CD4-positive, alpha-beta T cell treated with Interleukin-15 for 4 hours (primary cell): ENCODE data around the gene SLC6A20.
A peak's percentile ranks its signal among the peaks of the same experiment; 100 is the strongest.

Experiments used
- DNase-seq: peaks from one replicate; pipeline ENCODE4 v3.0.0-alpha.2; 2020; ENCODE audit warnings: low spot score

The SLC6A20 gene

GRCh38 chr3:45778761-45779201 lies 17.6 kb downstream of the SLC6A20 start:
- no peak for DNase-seq

- DNase-seq = no peak
These were observed 18.5 kb downstream of the SLC6A20 start for GRCh38 chr3:45777746-45778386.

GRCh38 chr3:45777111-45777745 lies 19.1 kb downstream of the SLC6A20 start:
- DNase-seq = no peak

- no peak for DNase-seq
These were observed 19.7 kb downstream of the SLC6A20 start for GRCh38 chr3:45776611-45777010.

- no peak for DNase-seq
These were observed 20.1 kb downstream of the SLC6A20 start for GRCh38 chr3:45776301-45776595.

GRCh38 chr3:45775571-45776300 lies 20.6 kb downstream of the SLC6A20 start:
- DNase-seq = no peak

DNA sequence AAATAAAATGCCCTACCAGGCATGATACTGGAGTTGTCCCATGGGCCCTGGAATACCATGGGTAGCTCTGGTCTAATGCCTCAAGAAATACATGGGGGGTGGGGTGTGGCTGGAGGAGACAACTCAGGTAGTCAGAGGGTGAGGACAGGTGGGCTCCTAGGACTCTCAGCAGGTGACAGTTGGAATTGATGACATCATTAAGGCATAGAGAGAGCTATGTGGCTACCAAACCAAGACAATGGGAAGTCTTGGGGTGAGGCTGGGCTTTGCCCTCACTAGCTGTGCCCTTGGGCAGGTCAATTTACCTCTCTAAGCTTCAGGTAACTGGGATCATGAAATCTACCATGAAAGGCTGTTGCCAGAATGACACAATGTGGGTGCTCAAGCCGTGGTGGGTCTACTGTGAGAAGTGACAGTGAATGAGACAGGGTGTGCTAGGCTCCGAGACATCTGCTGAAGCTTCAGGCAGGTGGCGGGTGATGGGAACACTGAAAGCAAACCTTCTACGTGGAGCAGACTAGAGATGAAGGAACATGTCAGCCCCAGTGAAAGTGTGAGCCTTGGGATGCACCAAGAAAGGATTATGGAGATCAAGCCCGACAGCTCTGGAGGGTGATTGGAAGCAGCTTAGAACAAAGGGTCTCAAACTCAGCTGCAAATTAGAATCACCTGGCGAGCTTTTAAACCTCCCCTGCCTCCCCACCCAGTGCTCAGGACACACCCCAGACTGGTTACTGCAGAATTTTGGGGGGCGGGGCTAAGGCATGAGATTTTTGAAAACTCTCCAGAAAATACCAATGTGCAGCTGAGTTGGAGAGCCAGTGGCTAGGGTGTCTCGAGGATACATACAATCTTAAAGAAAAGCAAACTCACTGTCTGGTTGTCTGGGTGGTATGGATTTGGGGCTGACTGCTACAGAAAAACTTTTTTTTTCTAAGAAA lies 21.5 kb downstream of the SLC6A20 start:
- no peak for DNase-seq

DNA sequence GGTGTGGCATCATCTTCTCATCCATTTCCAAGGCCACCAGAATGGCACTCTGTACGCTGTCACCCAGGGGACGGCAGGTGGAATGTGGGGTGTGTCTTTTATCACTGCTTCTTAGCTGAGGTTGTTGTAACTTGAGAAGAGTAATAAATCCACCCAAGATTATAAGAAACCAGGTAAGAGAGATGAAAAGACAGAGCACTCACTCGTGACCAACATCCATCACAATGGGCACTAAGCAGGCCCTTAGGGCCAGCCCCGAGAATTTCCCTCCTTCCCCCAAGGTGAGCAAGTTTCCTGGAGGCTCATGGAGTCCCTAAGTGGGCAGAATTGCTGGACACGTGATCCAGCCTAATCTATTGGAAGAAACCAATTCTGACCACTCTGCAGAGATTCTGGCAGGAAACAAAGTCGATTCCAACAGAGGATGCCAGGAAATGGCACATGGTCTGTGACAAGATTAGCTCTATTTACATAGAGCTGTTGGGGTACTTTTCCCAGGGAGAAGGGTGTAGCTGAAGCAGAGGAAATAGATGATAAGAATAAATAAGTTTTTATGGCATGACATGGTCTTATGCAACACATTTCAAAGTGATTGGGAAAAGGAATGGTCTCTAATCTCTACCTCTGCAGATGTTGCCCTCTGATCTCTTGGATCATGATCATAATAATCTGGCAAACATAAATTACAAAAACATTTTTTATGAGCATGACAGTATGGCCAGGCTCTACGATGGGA lies 22.5 kb downstream of the SLC6A20 start:
- no peak for DNase-seq

GRCh38 chr3:45773072-45773471 lies 23.3 kb downstream of the SLC6A20 start:
- no peak for DNase-seq

DNA sequence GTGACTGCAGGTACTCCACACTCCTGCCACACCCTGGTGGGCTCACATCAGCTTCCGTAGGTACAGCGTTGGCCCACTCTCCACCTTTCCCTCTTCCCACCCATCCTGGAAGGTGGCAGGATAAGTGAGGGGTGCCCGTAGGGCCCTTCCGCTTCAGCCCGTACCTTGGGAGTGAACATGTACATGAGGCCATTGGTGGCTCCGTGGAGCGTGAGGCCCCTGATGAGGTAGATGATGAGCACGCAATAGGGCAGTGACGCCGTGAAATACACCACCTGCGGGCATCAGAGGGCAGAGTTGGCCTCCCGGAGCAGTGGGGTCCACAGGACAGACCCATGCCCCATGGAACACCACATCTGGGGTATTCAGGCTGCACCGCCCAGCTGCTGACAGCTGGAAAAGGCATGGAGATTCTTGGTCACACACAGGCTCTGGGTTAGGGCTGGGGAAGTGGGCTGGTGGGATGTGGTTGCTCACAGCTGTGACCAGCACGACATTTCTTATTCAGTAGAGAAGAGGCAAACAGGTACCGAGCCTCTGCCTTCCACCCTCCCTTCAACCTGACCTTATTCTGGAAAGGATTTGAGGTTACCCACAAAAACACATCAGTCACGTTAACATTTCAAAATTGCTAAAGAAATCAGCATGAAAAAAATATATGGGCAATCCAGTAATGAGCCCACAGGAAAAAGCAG lies 23.8 kb downstream of the SLC6A20 start:
- DNase-seq = no peak

GRCh38 chr3:45771831-45772230 lies 24.5 kb downstream of the SLC6A20 start:
- DNase-seq = no peak

DNA sequence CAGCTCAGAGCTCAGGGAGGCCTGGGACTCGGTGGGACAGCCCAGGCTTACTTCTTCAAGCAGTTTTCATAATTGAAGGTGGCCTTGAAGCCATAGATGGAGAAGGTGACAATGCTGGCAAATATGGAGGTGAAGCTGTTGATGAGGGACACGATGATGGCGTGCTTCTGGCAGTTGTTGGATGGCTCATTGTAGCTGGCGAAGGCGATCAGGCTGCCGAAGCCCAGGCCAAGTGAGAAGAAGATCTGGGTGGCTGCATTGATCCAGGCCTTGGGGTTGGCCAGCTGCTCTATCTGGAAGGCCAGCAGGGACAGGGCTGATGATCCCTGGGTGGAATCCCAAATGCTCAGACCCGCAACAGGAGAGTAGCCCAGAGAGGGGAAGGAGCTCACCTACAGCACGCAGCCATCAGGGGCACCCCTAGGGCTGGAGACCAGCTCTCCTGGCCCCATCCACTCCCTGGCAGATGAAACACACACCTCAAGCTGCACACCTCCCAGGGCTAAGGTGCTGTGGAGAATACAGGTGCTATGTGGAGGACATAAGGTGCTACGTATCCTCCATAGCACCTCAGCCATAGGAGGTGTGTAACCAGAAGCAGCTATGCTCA lies 25.1 kb downstream of the SLC6A20 start:
- DNase-seq = no peak

- DNase-seq = no peak
These were observed 30.4 kb downstream of the SLC6A20 start for GRCh38 chr3:45765958-45766357.

GRCh38 chr3:45765266-45765851 lies 31.0 kb downstream of the SLC6A20 start:
- no peak for DNase-seq

DNA sequence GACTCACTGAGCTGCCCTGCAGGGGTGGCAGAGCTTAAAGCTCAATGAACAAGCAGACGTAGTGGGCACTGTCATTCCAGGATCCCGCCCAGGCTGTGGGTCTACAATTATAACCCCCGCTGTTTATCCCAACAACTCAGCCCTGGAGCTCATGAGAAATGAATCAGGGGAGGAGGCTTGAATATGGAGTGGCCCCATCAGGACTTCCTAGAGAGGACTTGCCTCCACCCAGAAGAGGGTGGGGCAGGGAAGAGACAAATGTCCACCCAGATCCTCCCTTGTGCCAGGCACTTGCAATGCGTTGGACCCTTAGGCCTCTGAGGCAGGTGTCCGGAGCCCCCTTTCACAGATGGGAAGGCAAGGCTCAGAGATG lies 33.0 kb downstream of the SLC6A20 start:
- DNase-seq = no peak

- no peak for DNase-seq
These were observed 33.6 kb downstream of the SLC6A20 start for GRCh38 chr3:45762647-45763302.

DNA sequence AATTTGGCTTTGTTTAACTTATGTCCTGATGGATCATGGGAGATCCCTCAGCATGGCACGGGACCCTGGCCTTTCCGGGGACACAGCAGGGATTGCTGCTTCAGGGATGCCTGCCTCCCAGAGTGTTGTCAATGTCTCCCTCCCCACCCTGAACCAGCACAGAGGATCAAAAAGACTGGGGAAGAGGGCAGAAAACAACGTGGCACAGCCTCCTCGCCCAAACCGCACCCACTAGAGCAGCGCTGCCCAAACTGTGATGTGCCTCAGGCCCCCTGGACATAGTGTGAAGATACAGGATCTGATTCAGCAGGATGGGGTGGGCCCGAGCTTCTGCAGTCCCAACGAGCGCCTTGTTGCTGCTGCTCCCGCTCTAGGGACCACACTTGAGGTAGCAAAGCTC lies 34.5 kb downstream of the SLC6A20 start:
- no peak for DNase-seq

- DNase-seq = peak; percentile 42
These were observed 35.2 kb downstream of the SLC6A20 start for GRCh38 chr3:45760878-45761711.

- no peak for DNase-seq
These were observed 36.5 kb downstream of the SLC6A20 start for GRCh38 chr3:45759851-45760250.
